CD4-positive, alpha-beta T cell treated with Interleukin-15 for 4 hours (primary cell): Measurements from ENCODE around the gene APOO.

Experiments used
- DNase-seq: peaks from one replicate; pipeline ENCODE4 v3.0.0-alpha.2; 2020; ENCODE audit warnings: low spot score

APOO gene

GRCh38 chrX:23817979-23818336 is 89.8 kb downstream of the APOO start:
- DNase-seq, result no peak

GRCh38 chrX:23816179-23816578 is 91.6 kb downstream of the APOO start:
- no peak for DNase-seq

GRCh38 chrX:23815376-23815775 is 92.4 kb downstream of the APOO start:
- no peak for DNase-seq

DNA sequence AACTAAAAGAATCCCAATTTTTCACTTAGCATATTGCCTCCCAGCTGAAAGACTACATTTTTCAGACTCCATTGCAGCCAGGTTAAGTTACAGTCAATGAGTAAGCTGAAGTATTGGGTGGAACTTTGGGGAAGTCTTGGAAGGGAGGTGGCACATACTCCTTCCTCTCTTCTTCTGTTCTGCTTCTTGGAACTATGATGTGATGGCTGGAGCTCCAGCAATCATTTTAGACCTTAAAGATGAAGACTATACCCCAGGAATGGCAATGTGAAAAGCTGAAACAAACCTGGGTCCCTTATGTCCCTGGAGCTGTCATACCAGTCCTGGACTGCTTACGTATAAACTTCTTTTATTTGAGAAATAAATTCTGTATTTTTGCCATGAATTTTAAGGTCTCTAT is 93.9 kb downstream of the APOO start:
- no peak for DNase-seq

DNA sequence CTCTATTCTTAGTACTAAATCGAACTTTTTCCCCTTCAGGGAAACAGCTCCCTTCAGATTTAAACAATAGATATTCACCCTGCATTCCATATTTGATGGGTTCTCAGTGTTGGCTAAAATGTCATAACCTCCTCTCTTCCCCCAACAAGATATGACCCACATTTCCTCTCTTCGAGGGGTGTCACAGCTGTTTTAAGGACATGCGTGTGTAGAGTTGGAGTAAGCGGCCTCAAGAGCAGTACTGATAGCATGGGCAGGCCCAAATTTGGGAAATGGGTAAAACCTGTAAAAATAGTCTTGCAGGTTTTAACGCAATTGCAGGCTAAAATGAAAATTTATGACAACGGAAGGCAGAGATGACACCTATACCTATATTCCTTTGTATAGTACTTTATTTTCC is 96.1 kb downstream of the APOO start:
- no peak for DNase-seq

- DNase-seq, result no peak
Measured at GRCh38 chrX:23811108-23811651, 96.6 kb downstream of the APOO start.

DNA sequence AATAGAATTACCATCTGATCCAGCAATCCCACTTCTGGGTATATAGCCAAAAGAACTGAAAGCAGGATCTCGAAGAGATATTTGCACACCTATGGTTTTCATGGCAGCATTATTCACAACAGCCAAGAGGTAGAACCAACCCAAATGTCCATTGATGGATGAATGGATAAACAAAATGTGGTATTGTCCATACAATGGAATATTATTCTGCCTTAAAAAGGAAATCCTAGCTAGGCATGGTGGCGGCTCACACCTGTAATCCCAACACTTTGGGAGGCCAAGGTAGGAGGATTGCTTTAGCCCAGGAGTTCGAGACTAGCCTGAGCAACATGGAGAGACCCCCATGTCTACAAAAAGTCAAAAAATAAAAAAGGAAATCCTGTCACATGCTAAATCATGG is 97.5 kb downstream of the APOO start:
- no peak for DNase-seq

GRCh38 chrX:23805389-23805788 is 102.3 kb downstream of the APOO start:
- DNase-seq, result no peak

- DNase-seq, result no peak
Measured at GRCh38 chrX:23804578-23804977, 103.2 kb downstream of the APOO start.

DNA sequence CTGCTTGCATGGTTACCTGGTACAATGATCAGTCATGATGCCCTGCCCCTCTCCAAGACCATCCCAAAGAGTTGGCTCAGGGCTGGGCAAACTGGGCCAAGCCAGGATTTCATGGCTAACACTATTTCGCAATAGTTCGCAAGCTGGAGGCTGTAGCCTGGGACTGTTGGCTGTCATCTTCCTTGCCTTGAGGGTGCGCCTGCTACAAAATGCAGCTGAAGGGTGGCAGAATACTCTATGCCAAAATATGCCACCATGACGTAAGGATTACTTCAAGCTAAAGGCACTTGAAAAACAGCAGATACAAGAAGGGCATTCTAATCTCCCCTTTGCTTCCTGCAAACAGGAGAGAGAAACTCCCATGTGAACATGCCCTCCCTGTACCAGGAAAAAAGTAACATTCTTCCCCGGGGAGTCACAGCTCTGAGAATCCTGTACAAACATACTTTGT is 103.8 kb downstream of the APOO start:
- DNase-seq, result no peak

DNA sequence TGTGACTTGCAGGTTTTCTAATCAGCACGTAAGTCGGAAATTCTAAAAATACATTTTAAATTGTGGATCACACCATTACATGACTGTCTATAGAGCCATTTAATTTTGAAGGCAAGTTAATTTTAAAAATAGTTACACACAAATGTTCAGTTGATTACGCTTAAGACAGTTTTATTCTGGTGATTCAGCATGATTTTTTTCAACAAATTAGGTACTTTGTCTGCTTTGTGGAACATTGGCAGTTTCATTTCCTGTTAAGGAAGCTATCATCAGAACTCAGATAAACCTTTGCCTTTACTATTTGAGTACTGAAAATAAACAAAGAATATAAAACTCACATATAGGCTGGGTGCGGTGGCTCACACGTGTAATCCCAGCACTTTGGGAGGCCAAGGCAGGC is 105.3 kb downstream of the APOO start:
- no peak for DNase-seq

GRCh38 chrX:23799469-23800065 is 108.2 kb downstream of the APOO start:
- DNase-seq, result no peak

DNA sequence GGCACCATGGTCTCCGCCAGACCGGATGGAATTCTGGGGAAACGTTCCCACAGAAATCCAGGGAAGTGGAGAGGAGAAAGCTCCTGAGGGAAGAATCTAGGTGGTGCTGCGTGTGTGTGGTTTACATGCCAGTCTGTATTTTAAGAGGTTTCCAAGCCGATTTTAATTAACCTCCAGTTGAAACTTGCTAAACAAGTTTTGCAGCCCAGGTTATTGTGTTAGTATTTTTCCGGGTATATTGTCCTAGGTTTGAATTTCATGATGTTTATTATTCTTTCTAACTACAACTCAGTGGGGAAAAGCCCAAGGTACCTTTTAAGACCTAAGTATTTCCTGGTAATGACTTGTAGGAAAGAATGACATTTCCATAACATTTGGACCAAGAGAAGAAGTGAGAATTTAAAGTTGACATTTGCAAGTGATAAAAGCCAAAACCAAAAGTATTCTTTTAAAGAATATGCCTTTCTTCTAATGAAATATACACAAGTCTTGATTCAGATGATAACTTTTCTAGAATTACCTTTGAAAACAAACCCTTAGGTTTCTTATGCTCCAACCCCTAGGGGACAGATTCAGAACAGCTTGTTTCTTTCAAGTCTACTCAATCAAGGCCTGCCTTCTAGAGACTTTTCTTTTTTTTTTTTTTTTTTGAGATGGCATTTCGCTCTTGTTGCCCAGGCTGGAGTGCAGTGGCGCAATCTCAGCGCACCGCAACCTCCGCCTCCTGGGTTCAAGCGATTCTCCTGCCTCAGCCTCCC is 110.2 kb downstream of the APOO start:
- no peak for DNase-seq

GRCh38 chrX:23795221-23795620 is 112.5 kb downstream of the APOO start:
- DNase-seq, result no peak

DNA sequence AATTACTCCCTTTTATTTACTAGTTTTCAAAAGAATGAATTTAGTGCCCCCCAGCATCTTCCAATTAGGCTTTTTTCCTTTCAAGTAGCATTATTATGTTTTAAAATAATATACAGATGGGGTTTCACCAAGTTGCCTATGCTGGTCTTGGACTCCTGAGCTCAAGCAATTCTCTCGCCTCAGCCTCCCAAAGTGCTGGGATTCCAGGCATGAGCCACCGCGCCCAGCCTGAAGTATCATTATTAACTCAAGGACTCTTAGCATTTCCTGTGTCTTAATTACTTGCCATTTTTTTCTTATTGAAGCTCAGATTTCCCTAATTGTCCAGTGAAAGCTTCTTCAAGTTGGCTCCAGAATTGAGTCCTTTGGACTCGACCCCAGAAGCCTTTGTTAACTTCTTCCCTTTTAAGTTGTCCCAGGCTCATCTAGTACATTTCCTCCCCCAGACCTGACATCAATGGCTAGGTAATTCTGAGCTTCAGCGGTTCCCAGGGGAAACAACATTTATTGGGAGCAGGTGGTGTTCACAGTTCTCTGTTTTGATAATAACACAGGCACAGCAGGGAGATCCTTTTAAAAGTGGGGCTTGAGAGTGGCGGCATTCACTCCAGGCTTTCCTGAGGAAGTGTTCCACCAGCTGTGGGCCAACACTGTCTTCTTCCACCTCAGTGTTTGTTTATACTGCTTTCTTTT is 114.7 kb downstream of the APOO start:
- no peak for DNase-seq

GRCh38 chrX:23790155-23790497 is 117.6 kb downstream of the APOO start:
- no peak for DNase-seq

GRCh38 chrX:23789386-23790154 is 118.2 kb downstream of the APOO start:
- no peak for DNase-seq

GRCh38 chrX:23788946-23789345 is 118.8 kb downstream of the APOO start:
- DNase-seq, result no peak

DNA sequence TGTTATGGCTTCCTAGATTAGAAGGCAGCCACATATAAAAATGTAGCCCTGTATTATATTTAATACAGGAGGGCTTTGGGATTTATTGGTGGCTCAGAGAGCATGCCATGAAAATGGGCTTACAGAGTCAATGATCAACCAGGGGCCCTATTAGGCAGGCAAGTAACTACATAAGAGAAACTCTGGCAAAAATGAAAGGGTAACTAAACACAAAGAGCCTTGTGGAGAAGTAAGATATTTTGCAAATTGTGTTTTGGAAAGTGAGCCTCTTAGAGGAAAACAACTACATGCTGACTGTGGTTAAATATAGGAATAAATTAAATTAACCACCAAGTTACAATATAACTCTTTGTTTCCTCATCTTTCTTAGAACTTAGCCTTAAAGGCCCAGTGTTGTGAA is 119.2 kb downstream of the APOO start:
- DNase-seq, result no peak

DNA sequence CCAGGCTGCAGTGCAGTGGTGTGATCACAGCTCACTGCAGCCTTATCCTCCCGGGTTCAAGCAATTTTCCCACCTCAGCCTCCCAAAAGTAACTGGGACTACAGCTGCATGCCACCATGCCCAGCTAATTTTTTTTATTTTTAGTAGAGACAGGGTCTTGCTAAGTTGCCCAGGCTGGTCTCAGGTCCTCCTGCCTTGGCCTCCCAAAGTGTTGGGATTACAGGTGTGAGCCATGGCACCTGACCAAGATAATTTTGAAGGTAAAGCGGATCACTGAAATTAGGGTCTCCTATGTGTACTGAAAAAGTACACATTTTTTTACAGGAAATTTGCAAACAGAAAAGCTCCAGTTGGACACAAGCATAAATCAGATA is 120.0 kb downstream of the APOO start:
- no peak for DNase-seq

- no peak for DNase-seq
Measured at GRCh38 chrX:23786268-23786815, 121.4 kb downstream of the APOO start.

GRCh38 chrX:23785580-23785979 is 122.2 kb downstream of the APOO start:
- DNase-seq, result no peak
